ENCODE data around the gene TRPT1. TPM values are rescaled to one million over a fixed set of nuclear protein-coding genes. Genes with fewer than 3 reads are reported as not detected.

Gene TRPT1
- total RNA-seq, 4 donors from 2014 or later, result 48.4 to 62.2 (median 52.8) TPM

GRCh38 chr11:64178951-64179639, 46.9 kb downstream of the TRPT1 start:
- H3K27ac ChIP-seq, result no peak overlapping the region
- no peaks in the 10 kb centered on the region for H3K9me3 ChIP-seq
- H3K27me3 ChIP-seq, result no peaks in the 10 kb centered on the region
- no peak for DNase-seq (ENCODE audit: low spot score in 2 of 2)
- no peak for TF ChIP-seq CTCF (IDR thresholded peaks at IDR 0.05)
- TF ChIP-seq EP300 (IDR thresholded peaks at IDR 0.05), result no peak
- TF ChIP-seq POLR2AphosphoS5 (IDR thresholded peaks at IDR 0.05), result no peak
- TF ChIP-seq POLR2A (IDR thresholded peaks at IDR 0.05), result no peak
- 92% methylated on average over 9 of the region's 12 CpGs for WGBS
- no peaks in the 10 kb centered on the region for H3K36me3 ChIP-seq
- H3K4me3 ChIP-seq, result no peak overlapping the region
- H3K4me1 ChIP-seq, result peaks cover 38% of the 10 kb centered on the region

- H3K9me3 ChIP-seq, result no peaks in the 10 kb centered on the region
- no peak overlapping the region for H3K4me3 ChIP-seq
- no peaks in the 10 kb centered on the region for H3K36me3 ChIP-seq
- 91% methylated on average over 1 of the region's 1 CpG for WGBS
- H3K4me1 ChIP-seq, result peaks cover 29% of the 10 kb centered on the region
- TF ChIP-seq EP300 (IDR thresholded peaks at IDR 0.05), result no peak
- TF ChIP-seq POLR2A (IDR thresholded peaks at IDR 0.05), result no peak
- no peak for TF ChIP-seq POLR2AphosphoS5 (IDR thresholded peaks at IDR 0.05)
- no peak for TF ChIP-seq CTCF (IDR thresholded peaks at IDR 0.05)
- H3K27me3 ChIP-seq, result no peaks in the 10 kb centered on the region
- DNase-seq (ENCODE audit: low spot score in 2 of 2), result no peak
- H3K27ac ChIP-seq, result no peak overlapping the region
These were observed 47.8 kb downstream of the TRPT1 start for GRCh38 chr11:64178203-64178602.

GRCh38 chr11:64176751-64177150, 49.2 kb downstream of the TRPT1 start:
- no peak for TF ChIP-seq POLR2A (IDR thresholded peaks at IDR 0.05)
- TF ChIP-seq EP300 (IDR thresholded peaks at IDR 0.05), result no peak
- no peak overlapping the region for H3K4me3 ChIP-seq
- DNase-seq (ENCODE audit: low spot score in 2 of 2), result no peak
- WGBS, result 92% methylated on average over 8 of the region's 8 CpGs
- H3K27ac ChIP-seq, result no peak overlapping the region
- H3K36me3 ChIP-seq, result no peaks in the 10 kb centered on the region
- no peaks in the 10 kb centered on the region for H3K9me3 ChIP-seq
- H3K27me3 ChIP-seq, result no peaks in the 10 kb centered on the region
- H3K4me1 ChIP-seq, result peaks cover 14% of the 10 kb centered on the region

Other genes with a start within 250 kb of the TRPT1 start
- gene OTUB1, start 239.7 kb downstream of the TRPT1 start, total RNA-seq, result 100 to 1,000 TPM in 1 of 4 donors, 10 to 100 TPM in 3; 78.4 to 117 (median 93.5) TPM
- gene FLRT1, start 190.3 kb downstream of the TRPT1 start, total RNA-seq, result not detected
- gene MACROD1, start 60.1 kb downstream of the TRPT1 start, total RNA-seq, result 10 to 100 TPM; 29.2 to 64.6 (median 46.2) TPM
- 10 to 100 TPM; 47.1 to 93.9 (median 87.4) TPM for gene STIP1, start 40.0 kb downstream of the TRPT1 start, total RNA-seq
- gene FERMT3, start 19.5 kb downstream of the TRPT1 start, total RNA-seq, result 10 to 100 TPM in 2 of 4 donors, 1 to 10 TPM in 2; 4.7 to 22.2 (median 8.2) TPM
- gene NUDT22, start 88 bp upstream of the TRPT1 start, total RNA-seq, result 10 to 100 TPM; 44.5 to 66.1 (median 54.4) TPM
- gene DNAJC4, start 4.4 kb upstream of the TRPT1 start, total RNA-seq, result 10 to 100 TPM; 26.9 to 55.1 (median 37.3) TPM
- 10 to 100 TPM; 56.1 to 75.0 (median 65.5) TPM for gene VEGFB, start 8.4 kb upstream of the TRPT1 start, total RNA-seq
- 10 to 100 TPM; 43.9 to 64.7 (median 53.4) TPM for gene FKBP2, start 14.9 kb upstream of the TRPT1 start, total RNA-seq
- 100 to 1,000 TPM; 127 to 220 (median 158) TPM for gene PPP1R14B, start 20.8 kb upstream of the TRPT1 start, total RNA-seq
- 10 to 100 TPM; 33.3 to 46.9 (median 36.3) TPM for gene PLCB3, start 25.3 kb upstream of the TRPT1 start, total RNA-seq
- gene BAD, start 58.5 kb upstream of the TRPT1 start, total RNA-seq, result 10 to 100 TPM; 57.1 to 71.9 (median 64.4) TPM
- gene GPR137, start 59.7 kb upstream of the TRPT1 start, total RNA-seq, result 10 to 100 TPM; 17.8 to 30.0 (median 19.7) TPM
- gene KCNK4, start 65.1 kb upstream of the TRPT1 start, total RNA-seq, result not detected
- gene CATSPERZ, start 74.2 kb upstream of the TRPT1 start, total RNA-seq, result not detected
- gene ESRRA, start 79.3 kb upstream of the TRPT1 start, total RNA-seq, result 10 to 100 TPM; 65.0 to 93.6 (median 74.3) TPM
- gene TRMT112, start 91.4 kb upstream of the TRPT1 start, total RNA-seq, result 100 to 1,000 TPM; 170 to 332 (median 255) TPM
- gene PRDX5, start 91.9 kb upstream of the TRPT1 start, total RNA-seq, result 100 to 1,000 TPM; 130 to 227 (median 187) TPM
- gene CCDC88B, start 114.0 kb upstream of the TRPT1 start, total RNA-seq, result 1 to 10 TPM; 3.3 to 8.3 (median 5.4) TPM
- gene RPS6KA4, start 133.0 kb upstream of the TRPT1 start, total RNA-seq, result 10 to 100 TPM; 29.4 to 46.0 (median 39.6) TPM

Measured in suprapubic skin (tissue), 4 donors.